ENCODE measurements around the gene MUC3A. TPM values are rescaled to one million over a fixed set of nuclear protein-coding genes. Genes with fewer than 3 reads are reported as not detected.

The MUC3A gene
- total RNA-seq, 1 donor from 2014 or later = 1.7 TPM

DNA sequence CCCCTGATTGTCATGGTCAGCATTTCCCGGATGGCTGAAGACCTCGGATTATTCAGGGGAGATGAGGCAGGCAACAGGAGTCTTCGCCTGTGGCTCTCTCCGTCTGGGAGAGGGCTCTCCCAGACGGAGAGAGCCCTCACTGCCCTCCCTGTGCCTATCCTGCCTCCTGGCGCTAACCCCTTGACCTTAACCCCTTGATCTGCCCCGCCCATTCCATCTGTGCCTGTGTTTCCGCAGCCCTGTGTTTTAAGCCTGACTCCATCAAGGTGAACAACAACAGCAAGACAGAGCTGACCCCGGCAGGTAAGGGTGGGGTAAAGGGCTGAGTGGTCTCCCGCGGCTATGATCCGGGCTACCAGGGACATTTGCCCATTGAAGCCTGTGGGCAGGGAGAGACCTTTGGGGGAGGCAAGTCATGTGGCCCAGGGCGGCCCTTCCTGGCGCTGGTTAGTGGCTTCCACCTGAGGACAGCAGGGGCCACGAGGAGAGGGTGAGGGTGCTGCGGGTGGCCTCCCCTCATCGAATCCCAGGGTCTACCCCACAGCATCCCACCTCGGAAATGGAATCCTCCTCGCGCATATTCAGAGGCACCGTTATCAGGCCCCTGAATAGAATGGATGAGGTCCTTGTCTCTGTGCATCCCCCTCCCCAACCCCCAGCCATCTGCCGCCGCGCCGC, 15.8 kb downstream of the MUC3A start:
- Histone ChIP-seq H3K36me3 (no peaks in the 10 kb centered on the region), H3K4me3 (peak overlapping the region; percentile 44), H3K9me3 (no peaks in the 10 kb centered on the region), H3K27ac (no peak overlapping the region), H3K27me3 (ENCODE audit: low read depth) (peaks cover 72% of the 10 kb centered on the region), H3K4me1 (peaks cover 15% of the 10 kb centered on the region)
- DNase-seq = no peak
- no peak for ATAC-seq
- TF ChIP-seq, protein P1, sequence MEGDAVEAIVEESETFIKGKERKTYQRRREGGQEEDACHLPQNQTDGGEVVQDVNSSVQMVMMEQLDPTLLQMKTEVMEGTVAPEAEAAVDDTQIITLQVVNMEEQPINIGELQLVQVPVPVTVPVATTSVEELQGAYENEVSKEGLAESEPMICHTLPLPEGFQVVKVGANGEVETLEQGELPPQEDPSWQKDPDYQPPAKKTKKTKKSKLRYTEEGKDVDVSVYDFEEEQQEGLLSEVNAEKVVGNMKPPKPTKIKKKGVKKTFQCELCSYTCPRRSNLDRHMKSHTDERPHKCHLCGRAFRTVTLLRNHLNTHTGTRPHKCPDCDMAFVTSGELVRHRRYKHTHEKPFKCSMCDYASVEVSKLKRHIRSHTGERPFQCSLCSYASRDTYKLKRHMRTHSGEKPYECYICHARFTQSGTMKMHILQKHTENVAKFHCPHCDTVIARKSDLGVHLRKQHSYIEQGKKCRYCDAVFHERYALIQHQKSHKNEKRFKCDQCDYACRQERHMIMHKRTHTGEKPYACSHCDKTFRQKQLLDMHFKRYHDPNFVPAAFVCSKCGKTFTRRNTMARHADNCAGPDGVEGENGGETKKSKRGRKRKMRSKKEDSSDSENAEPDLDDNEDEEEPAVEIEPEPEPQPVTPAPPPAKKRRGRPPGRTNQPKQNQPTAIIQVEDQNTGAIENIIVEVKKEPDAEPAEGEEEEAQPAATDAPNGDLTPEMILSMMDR (IDR thresholded peaks at IDR 0.05) = no peak
- intact Hi-C loops (cut with DNase I) = no loop called here

DNA sequence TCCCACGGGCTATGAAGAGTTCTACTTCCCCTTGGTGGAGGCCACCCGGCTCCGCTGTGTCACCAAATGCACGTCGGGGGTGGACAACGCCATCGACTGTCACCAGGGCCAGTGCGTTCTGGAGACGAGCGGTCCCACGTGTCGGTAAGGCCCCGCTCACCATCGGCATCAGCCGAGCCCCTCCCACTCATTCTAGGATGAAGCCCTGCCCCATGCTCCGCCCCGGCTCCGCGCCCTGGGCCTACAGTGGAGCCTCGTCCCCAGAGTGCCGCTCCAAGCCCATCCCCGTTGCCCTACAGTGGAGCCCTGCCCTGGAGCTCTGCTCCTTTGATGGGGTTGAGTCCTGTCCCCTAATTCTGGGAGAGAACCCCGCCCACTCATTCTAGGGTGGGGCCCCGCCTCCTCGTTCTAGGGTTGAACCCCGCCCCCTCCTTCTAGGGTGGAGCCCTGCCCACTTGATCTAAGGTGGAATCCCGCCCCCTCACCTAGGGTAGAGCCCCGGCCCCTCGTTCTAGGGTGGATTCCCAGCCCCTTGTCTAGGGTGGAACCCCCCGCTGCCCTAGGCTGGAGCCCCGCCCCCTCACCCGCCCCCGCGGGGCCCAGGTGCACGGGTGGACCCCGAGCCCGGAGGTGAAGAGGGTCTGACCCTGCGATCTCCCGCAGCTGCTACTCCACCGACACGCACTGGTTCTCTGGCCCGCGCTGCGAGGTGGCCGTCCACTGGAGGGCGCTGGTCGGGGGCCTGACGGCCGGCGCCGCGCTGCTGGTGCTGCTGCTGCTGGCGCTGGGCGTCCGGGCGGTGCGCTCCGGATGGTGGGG, 16.6 kb downstream of the MUC3A start:
- Histone ChIP-seq H3K4me1 (peaks cover 15% of the 10 kb centered on the region), H3K36me3 (no peaks in the 10 kb centered on the region), H3K27me3 (ENCODE audit: low read depth) (peaks cover 67% of the 10 kb centered on the region), H3K4me3 (peak overlapping the region; percentile 44), H3K27ac (no peak overlapping the region), H3K9me3 (no peaks in the 10 kb centered on the region)
- TF ChIP-seq, protein P1 (IDR thresholded peaks at IDR 0.05) = peak; percentile 62
- intact Hi-C loops (cut with DNase I) = no loop called here
- DNase-seq (peak; percentile 85), ATAC-seq (peak; percentile 89 to 92)

DNA sequence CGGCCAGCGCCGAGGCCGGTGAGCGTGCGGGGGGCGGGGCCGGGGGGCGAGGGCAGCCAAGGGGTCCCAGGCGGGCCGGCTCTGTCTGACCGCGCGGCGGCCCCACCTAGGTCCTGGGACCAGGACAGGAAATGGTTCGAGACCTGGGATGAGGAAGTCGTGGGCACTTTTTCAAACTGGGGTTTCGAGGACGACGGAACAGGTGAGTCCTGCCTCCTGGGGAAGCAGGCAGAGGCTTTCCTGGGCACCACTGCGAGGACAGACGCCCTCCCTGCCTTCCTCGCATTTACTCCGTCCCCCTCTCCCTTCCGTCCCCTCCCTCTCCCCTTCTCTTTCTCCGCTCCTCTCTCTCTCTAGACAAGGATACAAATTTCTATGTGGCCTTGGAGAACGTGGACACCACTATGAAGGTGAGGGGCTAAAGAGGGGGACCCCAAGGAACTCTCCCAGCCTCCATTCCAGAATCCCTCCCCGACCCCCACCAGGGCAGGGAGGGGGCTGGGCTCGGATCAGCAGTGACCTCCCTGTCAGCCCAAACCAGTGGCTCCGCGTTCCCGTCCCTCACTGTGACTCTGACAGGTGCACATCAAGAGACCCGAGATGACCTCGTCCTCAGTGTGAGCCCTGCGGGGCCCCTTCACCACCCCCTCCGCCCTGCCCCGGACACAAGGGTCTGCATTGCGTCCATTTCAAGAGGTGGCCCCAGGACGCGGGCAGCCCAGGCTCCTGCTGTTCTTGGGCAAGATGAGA, 17.4 kb downstream of the MUC3A start:
- ATAC-seq = no peak
- DNase-seq = no peak
- intact Hi-C loops (cut with DNase I) = no loop called here
- no peaks in the 10 kb centered on the region for H3K36me3 ChIP-seq
- H3K9me3 ChIP-seq = no peaks in the 10 kb centered on the region
- peaks cover 67% of the 10 kb centered on the region for H3K27me3 ChIP-seq (ENCODE audit: low read depth)
- H3K4me1 ChIP-seq = peaks cover 15% of the 10 kb centered on the region
- no peak overlapping the region for H3K27ac ChIP-seq
- H3K4me3 ChIP-seq = peak overlapping the region; percentile 44
- TF ChIP-seq, protein P1 (IDR thresholded peaks at IDR 0.05) = no peak

DNA sequence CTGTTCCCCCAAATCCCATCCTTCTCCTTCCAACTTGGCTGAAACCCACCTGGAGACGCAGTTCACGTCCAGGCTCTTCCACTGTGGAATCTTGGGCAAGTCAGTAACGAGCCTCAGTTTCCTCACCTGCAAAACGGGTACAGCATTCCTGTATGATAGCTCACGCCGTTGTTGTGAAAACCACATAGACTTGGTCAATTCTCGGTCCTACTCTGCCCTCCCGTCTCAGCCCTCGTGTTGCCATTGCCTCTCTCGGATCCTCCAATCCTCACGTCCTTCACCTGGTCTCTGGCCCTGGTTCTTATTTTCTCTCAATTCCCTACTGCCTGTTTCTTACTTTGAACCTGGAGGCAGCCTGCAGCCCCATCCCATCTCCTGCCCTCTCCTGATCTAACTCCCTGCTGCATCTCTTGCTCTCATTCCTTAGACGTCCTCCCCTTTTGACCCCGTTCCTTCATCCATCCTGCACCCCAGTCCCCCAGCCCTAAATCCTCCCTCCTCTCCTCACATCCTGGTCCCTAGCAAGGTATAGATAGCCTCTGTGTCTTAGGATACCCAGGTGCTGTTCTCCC, 18.0 kb downstream of the MUC3A start:
- DNase-seq = no peak
- TF ChIP-seq, protein P1 (IDR thresholded peaks at IDR 0.05) = no peak
- peaks cover 67% of the 10 kb centered on the region for H3K27me3 ChIP-seq (ENCODE audit: low read depth)
- H3K9me3 ChIP-seq = no peaks in the 10 kb centered on the region
- ATAC-seq = no peak
- no peaks in the 10 kb centered on the region for H3K36me3 ChIP-seq
- H3K27ac ChIP-seq = no peak overlapping the region
- intact Hi-C loops (cut with DNase I) = no loop called here
- no peak overlapping the region for H3K4me3 ChIP-seq
- H3K4me1 ChIP-seq = peaks cover 15% of the 10 kb centered on the region

DNA sequence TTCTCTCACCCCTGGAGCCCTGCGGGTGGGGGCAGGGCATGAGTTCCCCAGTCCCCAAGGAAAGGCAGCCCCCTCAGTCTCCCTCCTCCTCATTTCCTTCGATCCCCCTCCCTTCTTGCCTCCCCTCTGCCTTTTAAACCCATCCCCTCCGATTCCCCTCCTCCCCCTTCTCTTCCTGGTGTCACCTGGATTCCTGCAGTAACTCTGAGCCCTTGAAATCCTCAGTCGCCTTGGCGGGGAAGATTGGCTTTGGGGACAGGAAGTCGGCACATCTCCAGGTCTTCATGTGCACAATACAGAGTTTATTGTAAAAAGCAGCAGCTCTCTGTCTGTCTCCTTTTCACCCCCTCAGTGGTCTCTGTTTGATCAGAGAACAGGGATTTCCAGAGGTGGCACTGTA, 18.7 kb downstream of the MUC3A start:
- Histone ChIP-seq H3K36me3 (no peaks in the 10 kb centered on the region), H3K27ac (no peak overlapping the region), H3K9me3 (no peaks in the 10 kb centered on the region), H3K4me3 (no peak overlapping the region), H3K4me1 (peaks cover 15% of the 10 kb centered on the region), H3K27me3 (ENCODE audit: low read depth) (peaks cover 63% of the 10 kb centered on the region)
- DNase-seq (no peak), ATAC-seq (no peak)
- intact Hi-C loops (cut with DNase I) = no loop called here
- TF ChIP-seq, protein P1 (IDR thresholded peaks at IDR 0.05) = no peak
